ENCODE measurements around the gene FAM219B. TPM values are rescaled to one million over a fixed set of nuclear protein-coding genes. Genes with fewer than 3 reads are reported as not detected.

Gene FAM219B
- total and polyA plus RNA-seq, 2 of the 8 experiments (the other 6 are each of a cell fraction or from before 2014, with no cell fraction given): 57.1 to 66.6 TPM

- TF ChIP-seq CTCF (IDR thresholded peaks at IDR 0.05; ENCODE audit: control extremely low read depth in 1 of 3, insufficient read depth in 1 of 3, low read depth in 1 of 3, low read length in 3 of 3) (no peak), CBX8 (IDR thresholded peaks at IDR 0.05; ENCODE audit: borderline replicate concordance, low read depth, low read length) (no peak), GTF2F1 (IDR thresholded peaks at IDR 0.05; ENCODE audit: borderline replicate concordance, low read depth, low read length) (no peak), CREB1 (IDR thresholded peaks at IDR 0.05) (no peak)
Measured at GRCh38 chr15:74896316-74896715, 10.3 kb downstream of the FAM219B start (continued).

Data from H1 (cell line).